Pericardium fibroblast (primary cell): ENCODE measurements around the gene ZNF397. TPM values are rescaled to one million over a fixed set of nuclear protein-coding genes. Genes with fewer than 3 reads are reported as not detected.

Experiments used
- total RNA-seq: library from RNA; depleted of rRNA; stranded (reverse); fragments of >200 nt; gene quantifications from 2 replicates; pipeline ENCODE4 v1.2.3, GENCODE V29; 2015

ZNF397 gene
- 6.4 and 9.1 TPM in 2 replicates for total RNA-seq

GRCh38 chr18:35240664-35241447 lies at the start of gene ZNF397:
Gene ZNF397 (plus strand): TSS chr18:35241034. CDS start chr18:35242471, 1,437 bp downstream.

DNA sequence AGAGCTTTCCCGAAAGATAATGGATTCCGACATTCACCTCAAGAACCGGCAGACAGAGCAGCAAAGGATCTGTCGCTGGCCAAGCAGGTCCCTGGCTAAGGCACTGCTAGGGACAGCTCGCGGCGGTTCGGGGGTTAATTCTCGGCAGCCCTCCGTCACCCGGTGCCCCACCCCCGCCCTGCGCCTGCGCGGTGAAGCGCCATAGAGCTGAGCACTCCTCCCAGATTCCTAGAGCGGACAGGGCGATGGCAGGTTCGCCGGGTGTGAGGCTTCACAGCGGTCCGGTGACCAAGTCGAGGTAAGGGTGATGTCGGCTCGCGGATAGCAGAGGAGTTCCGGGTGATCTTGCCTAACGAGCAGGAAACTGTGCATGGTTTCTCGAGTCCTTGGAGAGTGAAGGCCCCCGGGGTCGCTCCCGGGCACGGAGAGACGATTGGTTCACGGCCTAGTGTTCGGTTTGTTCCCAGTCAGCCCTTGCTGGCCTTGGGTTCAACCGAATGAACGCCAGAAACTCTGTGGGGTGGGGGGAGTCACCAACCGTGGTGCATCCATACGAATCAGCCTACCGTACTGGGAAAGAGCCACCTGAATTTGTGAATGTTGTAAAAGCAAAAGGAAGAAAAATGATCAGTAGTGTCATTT lies 49.4 kb downstream of the ZNF397 start, which contains the start of gene ZSCAN30:
Gene ZSCAN30, minus strand, starts transcription at position 136 of the 642 bp plus-strand sequence. CDS start 25,877 bp downstream, outside the sequence.

Other genes with a start within 250 kb of the ZNF397 start
- 17.6 and 18.9 TPM in 2 replicates for gene MAPRE2, start 199.6 kb upstream of the ZNF397 start, total RNA-seq
- gene ZSCAN30, start 49.2 kb downstream of the ZNF397 start, total RNA-seq, result 12.5 and 12.6 TPM in 2 replicates
- 15.2 and 15.5 TPM in 2 replicates for gene ZNF24, start 103.4 kb downstream of the ZNF397 start, total RNA-seq
- gene ZNF396, start 136.3 kb downstream of the ZNF397 start, total RNA-seq, result 1.0 and 1.4 TPM in 2 replicates